ENCODE measurements around the gene ALDH3B1.

Gene ALDH3B1

DNA sequence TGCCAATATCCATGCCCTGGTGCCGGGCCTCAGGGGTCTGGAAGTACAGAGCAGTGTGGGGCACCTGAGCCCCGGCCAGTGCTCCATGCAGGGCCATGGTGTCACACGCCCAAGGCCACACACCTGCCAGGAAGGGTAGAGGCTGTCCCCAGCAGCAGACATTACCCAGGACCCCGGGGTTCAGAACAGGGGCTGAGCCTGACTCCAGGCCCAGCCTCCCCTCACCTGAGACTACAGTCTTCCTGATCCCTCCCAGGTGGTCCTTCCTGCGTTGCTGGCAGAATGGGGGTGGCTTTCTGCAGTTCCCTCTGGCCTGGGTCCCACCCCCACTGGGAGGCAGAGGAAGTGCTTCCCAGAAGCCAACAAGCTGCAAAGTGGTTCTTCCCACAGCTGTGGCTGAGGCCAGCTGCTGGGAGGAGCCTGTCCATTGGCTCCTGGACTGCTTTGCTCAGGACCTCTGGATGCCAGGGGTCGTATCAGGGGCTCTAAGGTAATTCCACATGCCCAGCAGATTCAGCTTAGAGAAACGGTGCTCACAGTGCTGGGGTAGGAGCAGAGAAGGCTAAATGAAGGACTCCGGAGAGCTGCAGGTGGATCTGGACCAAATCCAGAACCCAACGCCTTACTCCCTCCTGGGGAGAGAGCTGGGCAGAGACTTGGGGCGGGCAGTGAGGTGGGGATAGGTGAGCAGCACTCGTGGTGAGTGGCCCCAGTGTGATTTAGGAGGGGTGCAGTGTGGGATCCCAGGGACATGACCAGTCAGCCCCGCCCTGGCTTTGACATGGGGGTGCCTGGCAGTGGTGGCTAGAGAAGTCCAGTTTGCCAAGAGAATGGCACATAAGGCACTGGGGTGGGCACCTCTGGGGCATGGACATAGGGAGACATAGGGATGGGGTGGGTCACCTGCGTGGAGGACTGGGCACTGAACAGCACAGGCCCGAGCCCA, 41.3 kb downstream of the ALDH3B1 start:
- H3K27ac ChIP-seq (ENCODE audit: low read length): peak overlapping the region; percentile 6

DNA sequence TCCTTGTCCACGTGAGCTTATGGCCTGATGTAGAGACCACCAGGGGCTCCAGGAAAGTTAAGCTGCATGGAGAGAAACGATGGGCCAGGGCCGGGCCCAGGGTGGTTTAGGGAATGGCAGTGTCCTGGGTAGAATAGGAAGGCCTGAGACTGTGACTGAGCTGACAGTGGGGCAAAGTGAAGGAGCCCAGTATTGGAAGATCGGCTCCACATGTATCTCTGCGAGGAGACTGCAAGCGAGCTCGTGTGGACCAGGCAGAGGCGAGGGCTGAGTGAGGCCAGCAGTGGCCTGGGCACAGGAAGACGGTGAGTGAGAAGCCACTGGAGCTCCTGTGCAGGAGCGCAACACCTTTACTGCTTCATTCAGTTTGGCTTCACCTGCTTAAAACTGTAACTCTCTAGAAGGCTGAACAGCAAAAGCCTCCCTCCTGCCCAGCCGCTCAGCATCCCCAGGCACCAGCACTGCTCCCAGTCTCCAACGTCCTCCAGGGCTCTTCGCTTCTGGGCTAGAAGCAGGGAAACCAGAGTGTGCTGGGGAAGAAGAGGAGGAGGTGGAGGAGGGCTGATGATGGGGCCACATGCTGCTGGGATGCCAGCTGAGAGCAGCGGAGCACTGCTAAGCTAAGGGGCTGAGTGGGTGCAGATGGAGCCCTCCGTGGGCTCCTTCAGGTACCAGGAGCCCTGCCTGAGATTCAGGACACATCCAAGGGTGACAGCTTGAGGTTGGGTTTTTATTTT, 42.2 kb downstream of the ALDH3B1 start:
- no peak overlapping the region for H3K27ac ChIP-seq (ENCODE audit: low read length)
- H3K27me3 ChIP-seq (ENCODE audit: control insufficient read depth in 1 of 2, insufficient read depth in 2 of 2, low read length in 2 of 2): no peaks in the 10 kb centered on the region
- H3K9ac ChIP-seq (ENCODE audit: low read length in 2 of 2): no peak overlapping the region
- no peaks in the 10 kb centered on the region for H3K9me3 ChIP-seq (ENCODE audit: control insufficient read depth in 2 of 2, low read length in 2 of 2)
- no peaks in the 10 kb centered on the region for H3K4me1 ChIP-seq (ENCODE audit: control insufficient read depth, insufficient read depth, low read length)
- no peak overlapping the region for H3K4me3 ChIP-seq (ENCODE audit: low read length in 2 of 2)
- peaks cover 3 to 26% of the 10 kb centered on the region in 2 donors for H3K36me3 ChIP-seq (ENCODE audit: control insufficient read depth in 2 of 2, insufficient read depth in 2 of 2, low read length in 2 of 2)

More for the DNA sequence above, 41.3 kb downstream of the ALDH3B1 start:
- no peaks in the 10 kb centered on the region for H3K27me3 ChIP-seq (ENCODE audit: control insufficient read depth in 1 of 2, insufficient read depth in 2 of 2, low read length in 2 of 2)
- H3K9me3 ChIP-seq (ENCODE audit: control insufficient read depth in 2 of 2, low read length in 2 of 2): no peaks in the 10 kb centered on the region
- no peak overlapping the region for H3K4me3 ChIP-seq (ENCODE audit: low read length in 2 of 2)
- H3K4me1 ChIP-seq (ENCODE audit: control insufficient read depth, insufficient read depth, low read length): no peaks in the 10 kb centered on the region
- no peak overlapping the region for H3K9ac ChIP-seq (ENCODE audit: low read length in 2 of 2)
- H3K36me3 ChIP-seq (ENCODE audit: control insufficient read depth in 2 of 2, insufficient read depth in 2 of 2, low read length in 2 of 2): peaks cover 4 to 26% of the 10 kb centered on the region in 2 donors

DNA sequence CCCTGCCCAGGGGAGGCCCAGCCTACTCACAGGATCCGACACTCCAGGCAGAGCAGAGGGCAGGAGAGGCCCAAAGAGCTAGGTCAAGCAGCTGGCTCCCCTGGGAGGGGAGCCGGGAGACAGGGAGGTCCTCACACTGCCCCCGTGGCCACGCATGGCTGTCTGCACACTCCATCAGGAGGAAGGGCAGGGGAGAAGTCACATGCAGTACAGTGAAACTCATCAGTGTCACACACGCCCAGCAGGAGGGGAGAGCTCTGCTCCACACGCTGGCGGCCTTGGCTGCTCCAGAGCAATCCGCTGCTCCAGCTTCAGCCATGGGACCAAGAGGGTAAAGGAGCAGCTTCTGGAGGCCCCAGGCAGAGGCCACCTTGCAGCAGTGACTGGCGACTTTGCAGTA, 43.0 kb downstream of the ALDH3B1 start:
- no peak overlapping the region for H3K9ac ChIP-seq (ENCODE audit: low read length in 2 of 2)
- peaks cover 3 to 23% of the 10 kb centered on the region in 2 donors for H3K36me3 ChIP-seq (ENCODE audit: control insufficient read depth in 2 of 2, insufficient read depth in 2 of 2, low read length in 2 of 2)
- no peak overlapping the region for H3K4me3 ChIP-seq (ENCODE audit: low read length in 2 of 2)
- no peaks in the 10 kb centered on the region for H3K4me1 ChIP-seq (ENCODE audit: control insufficient read depth, insufficient read depth, low read length)
- no peaks in the 10 kb centered on the region for H3K27me3 ChIP-seq (ENCODE audit: control insufficient read depth in 1 of 2, insufficient read depth in 2 of 2, low read length in 2 of 2)
- no peak overlapping the region for H3K27ac ChIP-seq (ENCODE audit: low read length)
- no peaks in the 10 kb centered on the region for H3K9me3 ChIP-seq (ENCODE audit: control insufficient read depth in 2 of 2, low read length in 2 of 2)

DNA sequence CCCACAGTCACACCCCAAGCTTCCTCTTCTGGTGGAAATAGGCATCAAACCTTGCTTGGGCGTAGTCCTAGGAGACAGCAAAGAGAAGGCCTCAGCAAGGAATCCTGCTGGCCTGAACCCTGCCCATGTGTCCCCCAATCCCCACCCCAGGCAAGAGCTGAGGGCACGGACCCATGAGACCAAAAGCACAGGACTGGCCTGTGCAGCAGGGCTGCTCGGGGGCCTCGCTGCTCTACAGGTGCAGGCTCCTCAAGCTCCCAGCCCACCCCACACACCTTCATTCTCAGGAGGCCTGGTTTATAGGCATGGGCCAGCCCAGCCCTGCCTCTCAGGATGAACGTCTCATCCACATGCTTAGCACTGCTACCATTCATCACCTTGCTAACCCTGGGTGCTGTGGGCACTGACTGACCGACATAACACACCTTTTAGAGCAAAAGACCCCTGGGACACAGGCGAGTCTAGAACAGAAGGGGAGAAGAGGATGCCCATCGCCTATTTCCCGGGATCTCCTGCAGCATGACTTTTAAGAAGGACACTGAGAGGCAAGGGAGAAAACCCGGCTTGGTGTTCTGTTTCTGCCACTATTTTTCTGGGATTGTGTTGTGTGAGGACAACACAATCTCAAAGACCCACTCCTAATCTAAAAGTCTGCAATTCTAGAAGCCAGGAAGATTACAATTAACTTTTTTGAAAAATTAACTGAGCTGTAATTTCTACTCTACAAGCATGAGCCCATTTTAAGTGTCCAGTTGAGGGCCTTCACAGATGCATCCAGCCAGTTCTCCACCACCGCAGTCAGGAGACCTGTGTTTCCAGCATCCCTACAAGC, 44.1 kb downstream of the ALDH3B1 start:
- Histone ChIP-seq H3K4me3 (ENCODE audit: low read length in 2 of 2) (no peak overlapping the region), H3K36me3 (ENCODE audit: control insufficient read depth in 2 of 2, insufficient read depth in 2 of 2, low read length in 2 of 2) (peaks cover 6 to 23% of the 10 kb centered on the region in 2 donors)

DNA sequence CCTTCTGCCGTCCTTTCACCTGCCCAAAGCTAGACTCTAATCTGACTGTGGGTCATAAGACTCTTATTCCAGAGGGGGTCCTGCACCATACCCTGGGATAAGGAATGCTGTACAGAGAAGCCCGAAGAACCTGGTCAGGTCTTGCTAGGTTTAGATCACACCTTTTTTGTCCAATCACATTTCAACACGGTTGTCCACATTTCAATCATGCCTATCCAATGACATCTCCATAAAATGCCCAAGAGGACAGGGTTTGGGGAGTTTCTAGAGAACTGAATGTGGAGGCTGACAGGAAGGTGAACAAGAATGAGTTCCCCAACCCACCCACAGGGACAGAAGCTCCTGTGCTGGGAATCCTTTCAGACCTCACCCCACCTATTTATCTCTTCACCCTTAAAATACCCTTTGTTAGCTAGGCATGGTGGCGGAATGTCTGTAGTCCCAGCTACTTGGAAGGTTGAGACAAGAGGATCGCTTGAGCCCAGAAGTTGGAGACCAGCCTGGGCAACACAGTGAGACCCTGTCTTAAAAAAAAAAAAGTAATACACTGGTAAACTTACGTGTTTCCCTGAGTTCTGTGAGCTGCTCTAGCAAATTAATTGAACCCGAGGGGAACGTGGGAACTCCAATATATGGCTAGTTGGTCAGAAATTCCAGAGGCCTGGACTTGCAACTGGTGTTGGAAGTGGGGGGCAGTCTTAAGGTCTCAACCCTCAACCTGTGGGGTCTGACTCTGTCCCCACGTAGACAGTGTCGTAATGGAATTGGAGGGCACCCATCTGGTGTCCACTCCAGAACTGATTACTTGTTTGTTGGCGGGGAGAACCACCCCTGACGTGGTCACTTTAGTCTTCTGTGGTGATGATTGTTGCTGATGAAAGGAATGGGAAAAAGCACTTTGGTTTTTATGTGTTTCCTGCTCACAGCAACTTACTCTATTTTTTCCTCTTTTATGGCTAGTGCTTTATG, 46.5 kb downstream of the ALDH3B1 start:
- no peak overlapping the region for H3K27ac ChIP-seq (ENCODE audit: low read length)
- H3K36me3 ChIP-seq (ENCODE audit: control insufficient read depth in 2 of 2, insufficient read depth in 2 of 2, low read length in 2 of 2): peaks cover 14 to 19% of the 10 kb centered on the region in 2 donors
- no peak overlapping the region for H3K4me3 ChIP-seq (ENCODE audit: low read length in 2 of 2)
- no peak overlapping the region for H3K9ac ChIP-seq (ENCODE audit: low read length in 2 of 2)
- no peaks in the 10 kb centered on the region for H3K27me3 ChIP-seq (ENCODE audit: control insufficient read depth in 1 of 2, insufficient read depth in 2 of 2, low read length in 2 of 2)
- no peaks in the 10 kb centered on the region for H3K4me1 ChIP-seq (ENCODE audit: control insufficient read depth, insufficient read depth, low read length)
- H3K9me3 ChIP-seq (ENCODE audit: control insufficient read depth in 2 of 2, low read length in 2 of 2): no peaks in the 10 kb centered on the region

More for the DNA sequence above, 44.1 kb downstream of the ALDH3B1 start:
- no peaks in the 10 kb centered on the region for H3K27me3 ChIP-seq (ENCODE audit: control insufficient read depth in 1 of 2, insufficient read depth in 2 of 2, low read length in 2 of 2)
- H3K9ac ChIP-seq (ENCODE audit: low read length in 2 of 2): no peak overlapping the region
- H3K9me3 ChIP-seq (ENCODE audit: control insufficient read depth in 2 of 2, low read length in 2 of 2): no peaks in the 10 kb centered on the region
- no peak overlapping the region for H3K27ac ChIP-seq (ENCODE audit: low read length)
- no peaks in the 10 kb centered on the region for H3K4me1 ChIP-seq (ENCODE audit: control insufficient read depth, insufficient read depth, low read length)

DNA sequence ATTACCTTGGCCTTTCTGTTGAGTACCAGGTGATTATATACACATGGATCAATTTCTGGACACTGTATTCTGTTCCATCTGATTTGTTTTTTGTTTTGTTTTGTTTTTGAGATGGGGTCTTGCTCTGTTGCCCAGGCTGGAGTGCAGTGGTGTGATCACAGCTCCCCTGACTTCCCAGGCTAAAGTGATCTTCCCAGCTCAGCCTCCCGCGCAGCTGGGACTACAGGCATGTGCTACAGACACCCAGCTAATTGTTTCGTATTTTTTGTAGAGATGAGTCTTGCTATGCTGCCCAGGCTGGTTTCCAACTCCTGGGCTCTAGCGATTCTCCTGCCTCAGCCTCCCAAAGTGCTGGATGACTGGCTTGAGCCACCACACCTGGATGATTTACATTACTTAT, 47.7 kb downstream of the ALDH3B1 start:
- Histone ChIP-seq H3K27me3 (ENCODE audit: control insufficient read depth in 1 of 2, insufficient read depth in 2 of 2, low read length in 2 of 2) (no peaks in the 10 kb centered on the region), H3K4me3 (ENCODE audit: low read length in 2 of 2) (no peak overlapping the region), H3K27ac (ENCODE audit: low read length) (no peak overlapping the region), H3K9me3 (ENCODE audit: control insufficient read depth in 2 of 2, low read length in 2 of 2) (no peaks in the 10 kb centered on the region), H3K4me1 (ENCODE audit: control insufficient read depth, insufficient read depth, low read length) (no peaks in the 10 kb centered on the region), H3K36me3 (ENCODE audit: control insufficient read depth in 2 of 2, insufficient read depth in 2 of 2, low read length in 2 of 2) (peaks cover 18 to 20% of the 10 kb centered on the region in 2 donors), H3K9ac (ENCODE audit: low read length in 2 of 2) (no peak overlapping the region)

DNA sequence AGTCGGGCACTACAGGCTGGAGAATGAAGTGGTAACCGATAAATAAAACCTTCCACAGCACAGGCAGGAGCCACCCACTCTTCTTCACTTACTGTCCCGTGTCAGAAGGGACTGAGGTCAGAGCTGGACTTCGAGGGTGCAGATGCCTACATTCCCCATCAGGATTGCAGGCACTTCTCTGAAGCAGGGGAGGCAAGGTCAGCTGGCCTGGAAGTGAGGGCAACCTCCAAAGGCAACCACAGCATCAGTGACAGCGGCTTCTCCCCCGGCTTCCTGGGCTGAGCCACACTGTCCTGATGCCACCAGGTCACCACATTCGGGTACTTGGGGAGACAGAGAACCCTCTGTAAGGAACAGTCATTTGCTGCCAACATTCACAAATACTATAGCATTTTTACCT, 51.4 kb downstream of the ALDH3B1 start:
- Histone ChIP-seq H3K4me1 (ENCODE audit: control insufficient read depth, insufficient read depth, low read length) (no peaks in the 10 kb centered on the region), H3K9ac (ENCODE audit: low read length in 2 of 2) (no peak overlapping the region), H3K36me3 (ENCODE audit: control insufficient read depth in 2 of 2, insufficient read depth in 2 of 2, low read length in 2 of 2) (peaks cover 33 to 40% of the 10 kb centered on the region in 2 donors)

DNA sequence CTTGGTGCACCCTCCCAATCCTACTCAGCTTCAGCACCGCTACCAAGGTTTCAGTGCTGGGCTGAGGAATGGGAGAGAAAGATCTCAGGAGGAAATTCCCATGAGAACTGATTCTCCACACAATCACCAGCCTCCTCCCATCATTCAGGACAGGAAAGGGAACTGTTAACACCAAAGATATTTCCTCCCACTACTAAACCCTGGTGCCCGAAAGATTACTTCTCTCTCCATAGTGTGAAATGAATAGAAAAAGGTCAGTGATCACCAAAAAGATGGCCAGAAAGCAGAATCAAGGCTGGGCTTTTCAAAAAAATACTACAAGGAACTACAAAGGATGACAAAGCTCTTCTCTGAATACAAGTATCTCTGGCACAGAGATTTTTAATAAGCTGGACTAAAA, 54.8 kb downstream of the ALDH3B1 start:
- Histone ChIP-seq H3K4me1 (ENCODE audit: control insufficient read depth, insufficient read depth, low read length) (no peaks in the 10 kb centered on the region), H3K36me3 (ENCODE audit: control insufficient read depth in 2 of 2, insufficient read depth in 2 of 2, low read length in 2 of 2) (peaks cover 54 to 65% of the 10 kb centered on the region in 2 donors), H3K9ac (ENCODE audit: low read length in 2 of 2) (no peak overlapping the region), H3K27ac (ENCODE audit: low read length) (no peak overlapping the region), H3K4me3 (ENCODE audit: low read length in 2 of 2) (no peak overlapping the region), H3K9me3 (ENCODE audit: control insufficient read depth in 2 of 2, low read length in 2 of 2) (no peaks in the 10 kb centered on the region), H3K27me3 (ENCODE audit: control insufficient read depth in 1 of 2, insufficient read depth in 2 of 2, low read length in 2 of 2) (no peaks in the 10 kb centered on the region)

More for the DNA sequence above, 51.4 kb downstream of the ALDH3B1 start:
- no peak overlapping the region for H3K27ac ChIP-seq (ENCODE audit: low read length)
- H3K4me3 ChIP-seq (ENCODE audit: low read length in 2 of 2): no peak overlapping the region
- no peaks in the 10 kb centered on the region for H3K9me3 ChIP-seq (ENCODE audit: control insufficient read depth in 2 of 2, low read length in 2 of 2)
- no peaks in the 10 kb centered on the region for H3K27me3 ChIP-seq (ENCODE audit: control insufficient read depth in 1 of 2, insufficient read depth in 2 of 2, low read length in 2 of 2)

DNA sequence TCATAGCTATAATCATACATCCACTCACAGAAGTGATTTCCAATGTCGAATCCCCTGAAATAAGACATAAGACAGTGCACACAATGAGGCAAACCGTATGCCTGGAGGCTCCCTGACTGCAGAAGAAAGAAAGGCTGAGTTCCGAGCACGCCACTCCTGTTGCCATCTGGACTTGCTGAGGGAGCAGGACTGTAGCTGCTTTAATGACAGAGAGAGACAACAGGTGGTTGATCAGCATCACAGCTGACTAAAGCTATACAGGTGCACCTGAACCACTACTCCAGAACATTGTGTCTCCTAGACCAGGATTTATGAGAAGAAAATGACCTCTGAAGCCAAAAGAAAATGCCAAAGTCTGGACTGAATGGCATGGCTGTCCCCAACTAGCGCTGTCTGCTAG, 55.7 kb downstream of the ALDH3B1 start:
- H3K27ac ChIP-seq (ENCODE audit: low read length): no peak overlapping the region
- H3K36me3 ChIP-seq (ENCODE audit: control insufficient read depth in 2 of 2, insufficient read depth in 2 of 2, low read length in 2 of 2): peaks cover 58 to 72% of the 10 kb centered on the region in 2 donors
- H3K4me1 ChIP-seq (ENCODE audit: control insufficient read depth, insufficient read depth, low read length): no peaks in the 10 kb centered on the region

More for the DNA sequence above, 55.7 kb downstream of the ALDH3B1 start:
- Histone ChIP-seq H3K4me3 (ENCODE audit: low read length in 2 of 2) (no peak overlapping the region), H3K27me3 (ENCODE audit: control insufficient read depth in 1 of 2, insufficient read depth in 2 of 2, low read length in 2 of 2) (no peaks in the 10 kb centered on the region), H3K9me3 (ENCODE audit: control insufficient read depth in 2 of 2, low read length in 2 of 2) (no peaks in the 10 kb centered on the region), H3K9ac (ENCODE audit: low read length in 2 of 2) (no peak overlapping the region)
